Parathyroid adenoma (tissue), 2 donors: ENCODE data around the gene FOXO1.

Experiments used
- H2AFZ ChIP-seq: fragments of 300-600 bp; sonication (generic); one replicate; pipeline ENCODE4 v1.7.0; 2017; ENCODE audit warnings: antibody characterized with exemption, mild to moderate bottlenecking
- H3K27ac ChIP-seq: fragments of 300-600 bp; sonication (generic); one replicate; pipeline ENCODE4 v1.7.0; 2017
- H3K27me3 ChIP-seq: fragments of 300-600 bp; sonication (generic); one replicate; pipeline ENCODE4 v1.7.0; 2017; ENCODE audit warnings: low read length; ENCODE audit not compliant: control insufficient read depth, insufficient read depth
- H3K36me3 ChIP-seq: fragments of 300-600 bp; sonication (generic); one replicate; pipeline ENCODE4 v1.7.0; 2017; ENCODE audit warnings: low read length; ENCODE audit not compliant: control insufficient read depth, insufficient read depth
- H3K4me1 ChIP-seq: fragments of 300-600 bp; sonication (generic); one replicate; pipeline ENCODE4 v1.7.0; 2017; ENCODE audit warnings: control low read depth
- H3K4me2 ChIP-seq: fragments of 300-600 bp; sonication (generic); one replicate; pipeline ENCODE4 v1.7.0; 2017; ENCODE audit warnings: low read length
- H3K4me3 ChIP-seq: fragments of 300-600 bp; sonication (generic); one replicate; pipeline ENCODE4 v1.7.0; 2017; ENCODE audit warnings: low read depth, low read length
- H3K79me2 ChIP-seq: fragments of 300-600 bp; sonication (generic); one replicate; pipeline ENCODE4 v1.7.0; 2017; ENCODE audit warnings: control low read depth
- H3K9ac ChIP-seq: fragments of 300-600 bp; sonication (generic); one replicate; pipeline ENCODE4 v1.7.0; 2017; ENCODE audit warnings: mild to moderate bottlenecking
- H3K9me3 ChIP-seq: fragments of 300-600 bp; sonication (generic); one replicate; pipeline ENCODE4 v1.7.0; 2017; ENCODE audit warnings: low read length; ENCODE audit not compliant: control insufficient read depth
- CTCF ChIP-seq: fragments of 300-600 bp; sonication (generic); IDR thresholded peaks from one replicate; pipeline ENCODE4 v1.7.0; 2017; ENCODE audit warnings: antibody characterized with exemption, mild to moderate bottlenecking
- donor health status: primary hyperparathyroidism.

Gene FOXO1

GRCh38 chr13:40517486-40518480, 148.7 kb downstream of the FOXO1 start:
- Histone ChIP-seq H3K27me3 (no peaks in the 10 kb centered on the region), H3K4me3 (no peak overlapping the region), H3K27ac (no peak overlapping the region), H3K36me3 (no peaks in the 10 kb centered on the region), H3K9me3 (no peaks in the 10 kb centered on the region), H3K9ac (no peak overlapping the region), H3K4me1 (no peaks in the 10 kb centered on the region), H2AFZ (no peak overlapping the region), H3K79me2 (no peaks in the 10 kb centered on the region), H3K4me2 (no peak overlapping the region)
- no peak for TF ChIP-seq CTCF

- no peaks in the 10 kb centered on the region for H3K27me3 ChIP-seq
- H3K4me2 ChIP-seq, result no peak overlapping the region
- H3K27ac ChIP-seq, result no peak overlapping the region
- H3K9me3 ChIP-seq, result no peaks in the 10 kb centered on the region
- H3K79me2 ChIP-seq, result no peaks in the 10 kb centered on the region
- H3K4me3 ChIP-seq, result no peak overlapping the region
- H3K9ac ChIP-seq, result no peak overlapping the region
- H3K4me1 ChIP-seq, result no peaks in the 10 kb centered on the region
- no peak overlapping the region for H2AFZ ChIP-seq
- H3K36me3 ChIP-seq, result no peaks in the 10 kb centered on the region
- no peak for TF ChIP-seq CTCF
Observed at GRCh38 chr13:40515702-40516101, 150.7 kb downstream of the FOXO1 start.

- no peak overlapping the region for H3K4me3 ChIP-seq
- no peak overlapping the region for H3K27ac ChIP-seq
- no peak overlapping the region for H3K9ac ChIP-seq
- H3K4me2 ChIP-seq, result no peak overlapping the region
- H3K4me1 ChIP-seq, result no peaks in the 10 kb centered on the region
- no peaks in the 10 kb centered on the region for H3K79me2 ChIP-seq
- TF ChIP-seq CTCF, result no peak
- H2AFZ ChIP-seq, result no peak overlapping the region
- no peaks in the 10 kb centered on the region for H3K9me3 ChIP-seq
- no peaks in the 10 kb centered on the region for H3K27me3 ChIP-seq
- no peaks in the 10 kb centered on the region for H3K36me3 ChIP-seq
Observed at GRCh38 chr13:40514802-40515201, 151.6 kb downstream of the FOXO1 start.

GRCh38 chr13:40509876-40510275, 156.6 kb downstream of the FOXO1 start:
- H2AFZ ChIP-seq, result no peak overlapping the region
- no peak overlapping the region for H3K9ac ChIP-seq
- H3K4me2 ChIP-seq, result no peak overlapping the region
- H3K27me3 ChIP-seq, result no peaks in the 10 kb centered on the region
- no peak overlapping the region for H3K27ac ChIP-seq
- no peaks in the 10 kb centered on the region for H3K36me3 ChIP-seq
- H3K79me2 ChIP-seq, result no peaks in the 10 kb centered on the region
- TF ChIP-seq CTCF, result no peak
- H3K4me3 ChIP-seq, result no peak overlapping the region
- H3K4me1 ChIP-seq, result no peaks in the 10 kb centered on the region
- no peaks in the 10 kb centered on the region for H3K9me3 ChIP-seq
